Thymus (tissue), 11 donors: ENCODE data around the gene FHIT. TPM values are rescaled to one million over a fixed set of nuclear protein-coding genes. Genes with fewer than 3 reads are reported as not detected.

Experiments
- DNase-seq, 9 donors: peaks; one replicate each; pipeline ENCODE4 v3.0.0-alpha.2; 2013; ENCODE audit warnings: low spot score in 9 of 9, low read depth in 6 of 9, missing footprints in 1 of 9
- H3K27ac ChIP-seq, 2 donors: one replicate each; pipeline ENCODE4 v1.5.1; 2013; ENCODE audit warnings: control low read depth in 1 of 2, low read depth in 1 of 2, low read length in 1 of 2, mild to moderate bottlenecking in 1 of 2, moderate library complexity in 1 of 2
- H3K27me3 ChIP-seq, 2 donors: one replicate each; pipeline ENCODE4 v1.5.1; 2013; ENCODE audit warnings: low read length in 1 of 2; ENCODE audit not compliant: control insufficient read depth in 2 of 2, insufficient read depth in 1 of 2
- H3K36me3 ChIP-seq, 2 donors: one replicate each; pipeline ENCODE4 v1.5.1; 2013; ENCODE audit warnings: low read length in 1 of 2, mild to moderate bottlenecking in 1 of 2, moderate library complexity in 1 of 2; ENCODE audit not compliant: control insufficient read depth in 2 of 2, insufficient read depth in 2 of 2
- H3K4me1 ChIP-seq, 2 donors: one replicate each; pipeline ENCODE4 v1.5.1; 2013; ENCODE audit warnings: low read length in 2 of 2; ENCODE audit not compliant: control insufficient read depth in 2 of 2, insufficient read depth in 2 of 2
- H3K4me3 ChIP-seq, 2 donors: one replicate each; pipeline ENCODE4 v1.5.1; 2013; ENCODE audit warnings: low read length in 2 of 2, control low read depth in 1 of 2, mild to moderate bottlenecking in 1 of 2
- H3K9me3 ChIP-seq, 2 donors: one replicate each; pipeline ENCODE4 v1.5.1; 2013; ENCODE audit warnings: low read length in 1 of 2, mild to moderate bottlenecking in 1 of 2; ENCODE audit not compliant: control insufficient read depth in 2 of 2, insufficient read depth in 1 of 2
- WGBS: extraction: QIAGEN DNeasy Blood & Tissue Kit; methylation state at CpG from one replicate; pipeline ENCODE4 v1.1.7; 2013; 5-methylcytosine and 5-hydroxymethylcytosine counted together
- polyA plus RNA-seq: library from polyadenylated mRNA; stranded (reverse); fragments of 200-250 nt; gene quantifications from one replicate; pipeline ENCODE4 v1.2.3, GENCODE V29; 2013
- total RNA-seq: library from RNA; stranded (reverse); fragments of 120-200 nt; gene quantifications from one replicate; pipeline ENCODE4 v1.2.4, GENCODE V29; 2013
- donor health status: healthy.

Gene FHIT
- total and polyA plus RNA-seq, 2 donors: 9.2 to 13.2 TPM

GRCh38 chr3:60303160-60303559, 948.1 kb downstream of the FHIT start:
- 97% methylated on average over 3 of the region's 3 CpGs for WGBS
- Histone ChIP-seq H3K27me3 (no peaks in the 10 kb centered on the region), H3K4me1 (peaks cover 0 to 5% of the 10 kb centered on the region in 2 donors), H3K9me3 (no peaks in the 10 kb centered on the region), H3K27ac (no peak overlapping the region), H3K4me3 (no peak overlapping the region), H3K36me3 (no peaks in the 10 kb centered on the region)
- DNase-seq: no peak

- DNase-seq: no peak
- Histone ChIP-seq H3K4me1 (peaks cover 0 to 5% of the 10 kb centered on the region in 2 donors), H3K27me3 (no peaks in the 10 kb centered on the region), H3K9me3 (no peaks in the 10 kb centered on the region), H3K4me3 (no peak overlapping the region), H3K27ac (no peak overlapping the region), H3K36me3 (no peaks in the 10 kb centered on the region)
- WGBS: 96% methylated on average over 2 of the region's 2 CpGs
Measured at GRCh38 chr3:60301142-60301541, 950.1 kb downstream of the FHIT start.

GRCh38 chr3:60298141-60298540, 953.1 kb downstream of the FHIT start:
- DNase-seq: no peak
- Histone ChIP-seq H3K36me3 (no peaks in the 10 kb centered on the region), H3K9me3 (no peaks in the 10 kb centered on the region), H3K27ac (no peak overlapping the region), H3K27me3 (no peaks in the 10 kb centered on the region), H3K4me3 (no peak overlapping the region), H3K4me1 (peaks cover 0 to 2% of the 10 kb centered on the region in 2 donors)
- WGBS: 96% methylated on average over 3 of the region's 3 CpGs

GRCh38 chr3:60294181-60294580, 957.1 kb downstream of the FHIT start:
- WGBS: 73% methylated on average over 3 of the region's 3 CpGs
- Histone ChIP-seq H3K27ac (no peak overlapping the region), H3K9me3 (no peaks in the 10 kb centered on the region)

GRCh38 chr3:60291115-60291514, 960.1 kb downstream of the FHIT start:
- H3K27ac ChIP-seq: no peak overlapping the region
- DNase-seq: no peak
- H3K36me3 ChIP-seq: no peaks in the 10 kb centered on the region
- H3K27me3 ChIP-seq: no peaks in the 10 kb centered on the region
- 97% methylated on average over 6 of the region's 6 CpGs for WGBS
- H3K4me1 ChIP-seq: no peaks in the 10 kb centered on the region
- no peak overlapping the region for H3K4me3 ChIP-seq
- H3K9me3 ChIP-seq: no peaks in the 10 kb centered on the region

More at GRCh38 chr3:60294181-60294580, 957.1 kb downstream of the FHIT start:
- Histone ChIP-seq H3K4me1 (no peaks in the 10 kb centered on the region), H3K4me3 (no peak overlapping the region), H3K36me3 (no peaks in the 10 kb centered on the region), H3K27me3 (no peaks in the 10 kb centered on the region)
- peak in 1 of 9 donors; percentile 5 for DNase-seq

GRCh38 chr3:60290122-60290492, 961.1 kb downstream of the FHIT start:
- Histone ChIP-seq H3K4me1 (no peaks in the 10 kb centered on the region), H3K36me3 (no peaks in the 10 kb centered on the region), H3K27me3 (no peaks in the 10 kb centered on the region), H3K4me3 (no peak overlapping the region), H3K9me3 (no peaks in the 10 kb centered on the region), H3K27ac (no peak overlapping the region)
- DNase-seq: no peak
- 94% methylated on average over 1 of the region's 1 CpG for WGBS

- no peaks in the 10 kb centered on the region for H3K9me3 ChIP-seq
- no peak for DNase-seq
- H3K36me3 ChIP-seq: no peaks in the 10 kb centered on the region
- no peak overlapping the region for H3K27ac ChIP-seq
- H3K4me3 ChIP-seq: no peak overlapping the region
- 94% methylated on average over 8 of the region's 8 CpGs for WGBS
- no peaks in the 10 kb centered on the region for H3K4me1 ChIP-seq
- H3K27me3 ChIP-seq: no peaks in the 10 kb centered on the region
Measured at GRCh38 chr3:60289341-60290121, 961.7 kb downstream of the FHIT start.

GRCh38 chr3:60282866-60283265, 968.4 kb downstream of the FHIT start:
- 97% methylated on average over 2 of the region's 2 CpGs for WGBS

GRCh38 chr3:60281970-60282369, 969.3 kb downstream of the FHIT start:
- no peaks in the 10 kb centered on the region for H3K27me3 ChIP-seq
- no peaks in the 10 kb centered on the region for H3K9me3 ChIP-seq
- no peak for DNase-seq
- H3K36me3 ChIP-seq: no peaks in the 10 kb centered on the region
- H3K27ac ChIP-seq: no peak overlapping the region
- H3K4me3 ChIP-seq: no peak overlapping the region
- no peaks in the 10 kb centered on the region for H3K4me1 ChIP-seq
- WGBS: 97% methylated on average over 3 of the region's 3 CpGs

More at GRCh38 chr3:60282866-60283265, 968.4 kb downstream of the FHIT start:
- Histone ChIP-seq H3K36me3 (no peaks in the 10 kb centered on the region), H3K9me3 (no peaks in the 10 kb centered on the region), H3K4me1 (no peaks in the 10 kb centered on the region), H3K27me3 (no peaks in the 10 kb centered on the region), H3K4me3 (no peak overlapping the region), H3K27ac (no peak overlapping the region)
- no peak for DNase-seq
